Dendritic cell treated with granulocyte-macrophage colony-stimulating factor and Interleukin-4, amounts not matched to agents 40 ng/mL and 50 ng/mL, for 4 days (primary cell): Measurements from ENCODE around the gene ZRANB3.
"Not testable (repeated sequence)": the region's sequence is repeated elsewhere in the genome, so short reads cannot be mapped to it uniquely, and the experiment has no call there.

ENCODE experiments used
- H3K27ac Mint-ChIP-seq: one replicate; pipeline ENCODE4 v1.8.0; 2022; ENCODE audit warnings: mild to moderate bottlenecking, mixed read lengths
- H3K27me3 Mint-ChIP-seq: one replicate; pipeline ENCODE4 v1.8.0; 2022; ENCODE audit warnings: mild to moderate bottlenecking, mixed read lengths
- H3K36me3 Mint-ChIP-seq: one replicate; pipeline ENCODE4 v1.8.0; 2022; ENCODE audit warnings: low read depth, mixed read lengths
- H3K4me1 Mint-ChIP-seq: one replicate; pipeline ENCODE4 v1.8.0; 2022; ENCODE audit warnings: low read depth, mixed read lengths
- H3K4me3 Mint-ChIP-seq: one replicate; pipeline ENCODE4 v1.8.0; 2022; ENCODE audit warnings: mild to moderate bottlenecking, moderate library complexity, mixed read lengths
- H3K9me3 Mint-ChIP-seq: one replicate; pipeline ENCODE4 v1.8.0; 2022; ENCODE audit warnings: mixed read lengths
- intact Hi-C: fragments of 100-400 bp; cut with micrococcal nuclease; formaldehyde crosslinking; loops from one replicate; pipeline ENCODE4 v1.15.0; 2022

The ZRANB3 gene

GRCh38 chr2:135093670-135094330 is 437.2 kb downstream of the ZRANB3 start:
- intact Hi-C loops = no loop called here
- peaks cover 9% of the 10 kb centered on the region for H3K9me3 Mint-ChIP-seq
- H3K36me3 Mint-ChIP-seq = peaks cover 66% of the 10 kb centered on the region
- no peaks in the 10 kb centered on the region for H3K27me3 Mint-ChIP-seq
- H3K4me1 Mint-ChIP-seq = no peaks in the 10 kb centered on the region
- H3K27ac Mint-ChIP-seq = no peak overlapping the region
- H3K4me3 Mint-ChIP-seq = no peak overlapping the region

- H3K27me3 Mint-ChIP-seq = no peaks in the 10 kb centered on the region
Observed at GRCh38 chr2:135093193-135093592, 437.8 kb downstream of the ZRANB3 start.

DNA sequence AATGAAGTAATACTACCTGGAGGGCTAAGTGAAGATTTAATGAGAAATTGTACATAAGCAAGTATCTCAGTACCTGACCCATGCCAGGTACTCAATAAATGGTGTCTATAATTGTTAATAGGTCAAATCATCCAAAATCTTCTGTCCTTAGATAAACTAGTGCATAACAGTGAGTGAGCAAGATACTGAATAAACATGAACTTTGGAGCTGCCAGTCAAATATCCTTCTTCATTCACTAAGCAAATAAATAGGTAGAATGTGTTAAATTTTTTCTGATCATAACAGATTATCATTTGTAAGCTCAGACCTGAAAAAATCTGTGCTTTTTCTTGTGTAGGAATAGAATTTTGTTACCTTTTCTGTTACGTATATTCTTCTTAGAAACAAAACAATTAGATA is 439.3 kb downstream of the ZRANB3 start:
- Mint-ChIP-seq H3K9me3 (peaks cover 9% of the 10 kb centered on the region), H3K27ac (no peak overlapping the region), H3K36me3 (peaks cover 67% of the 10 kb centered on the region), H3K4me1 (no peaks in the 10 kb centered on the region), H3K4me3 (no peak overlapping the region), H3K27me3 (no peaks in the 10 kb centered on the region)
- intact Hi-C loops = no loop called here

More at GRCh38 chr2:135093193-135093592, 437.8 kb downstream of the ZRANB3 start:
- Mint-ChIP-seq H3K36me3 (peaks cover 66% of the 10 kb centered on the region), H3K9me3 (peaks cover 9% of the 10 kb centered on the region), H3K4me1 (no peaks in the 10 kb centered on the region), H3K4me3 (no peak overlapping the region), H3K27ac (no peak overlapping the region)
- intact Hi-C loops = no loop called here

DNA sequence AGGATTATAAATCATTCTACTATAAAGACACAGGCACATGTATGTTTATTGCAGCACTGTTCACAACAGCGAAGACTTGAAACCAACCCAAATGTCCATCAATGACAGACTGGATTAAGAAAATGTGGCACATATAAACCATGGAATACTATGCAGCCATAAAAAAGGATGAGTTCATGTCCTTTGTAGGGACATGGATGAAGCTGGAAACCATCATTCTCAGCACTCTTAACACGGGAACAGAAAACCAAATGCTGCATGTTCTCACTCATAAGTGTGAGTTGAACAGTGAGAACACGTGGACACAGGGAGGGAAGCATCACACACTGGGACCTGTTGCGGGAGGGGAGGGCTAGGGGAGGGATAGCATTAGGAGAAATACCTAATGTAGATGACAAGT is 441.4 kb downstream of the ZRANB3 start:
- H3K4me3 Mint-ChIP-seq, H3K27me3 Mint-ChIP-seq, H3K27ac Mint-ChIP-seq, H3K4me1 Mint-ChIP-seq, intact Hi-C loops, H3K9me3 Mint-ChIP-seq: not testable (repeated sequence)
- H3K36me3 Mint-ChIP-seq = peaks cover 63% of the 10 kb centered on the region
